Endothelial cell of umbilical vein (primary cell): Measurements from ENCODE around the gene PPP1R3G.

Experiments
- EZH2 ChIP-seq: IDR thresholded peaks from 2 replicates; pipeline ENCODE4 v1.6.1; 2012; ENCODE audit warnings: borderline replicate concordance, low read depth, mild to moderate bottlenecking, moderate library complexity, low read length, inconsistent platforms; ENCODE audit not compliant: severe bottlenecking
- POLR2A ChIP-seq: IDR thresholded peaks from 2 replicates; pipeline ENCODE4 v1.6.1; 2012; ENCODE audit warnings: low read depth, mild to moderate bottlenecking, control low read depth, low read length
- TF ChIP-seq, protein P1 (sequence below), 2 donors: IDR thresholded peaks; 1 replicate in 1 of 2; 2 replicates in 1 of 2; pipeline ENCODE4 v1.5.1; 2011; ENCODE audit warnings: low read length in 2 of 2, mild to moderate bottlenecking in 2 of 2, moderate library complexity in 2 of 2, control low read depth in 1 of 2, inconsistent platforms in 1 of 2, low read depth in 1 of 2; ENCODE audit not compliant: insufficient read depth in 1 of 2; ENCODE audit errors: extremely low read depth in 1 of 2

- TF ChIP-seq, protein P1, sequence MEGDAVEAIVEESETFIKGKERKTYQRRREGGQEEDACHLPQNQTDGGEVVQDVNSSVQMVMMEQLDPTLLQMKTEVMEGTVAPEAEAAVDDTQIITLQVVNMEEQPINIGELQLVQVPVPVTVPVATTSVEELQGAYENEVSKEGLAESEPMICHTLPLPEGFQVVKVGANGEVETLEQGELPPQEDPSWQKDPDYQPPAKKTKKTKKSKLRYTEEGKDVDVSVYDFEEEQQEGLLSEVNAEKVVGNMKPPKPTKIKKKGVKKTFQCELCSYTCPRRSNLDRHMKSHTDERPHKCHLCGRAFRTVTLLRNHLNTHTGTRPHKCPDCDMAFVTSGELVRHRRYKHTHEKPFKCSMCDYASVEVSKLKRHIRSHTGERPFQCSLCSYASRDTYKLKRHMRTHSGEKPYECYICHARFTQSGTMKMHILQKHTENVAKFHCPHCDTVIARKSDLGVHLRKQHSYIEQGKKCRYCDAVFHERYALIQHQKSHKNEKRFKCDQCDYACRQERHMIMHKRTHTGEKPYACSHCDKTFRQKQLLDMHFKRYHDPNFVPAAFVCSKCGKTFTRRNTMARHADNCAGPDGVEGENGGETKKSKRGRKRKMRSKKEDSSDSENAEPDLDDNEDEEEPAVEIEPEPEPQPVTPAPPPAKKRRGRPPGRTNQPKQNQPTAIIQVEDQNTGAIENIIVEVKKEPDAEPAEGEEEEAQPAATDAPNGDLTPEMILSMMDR (IDR thresholded peaks at IDR 0.05; ENCODE audit: extremely low read depth in 1 of 2, insufficient read depth in 1 of 2, low read depth in 1 of 2, low read length in 2 of 2) = no peak
- TF ChIP-seq POLR2A = no peak
- TF ChIP-seq EZH2 = no peak
Observed at GRCh38 chr6:5044866-5045265, 40.3 kb upstream of the PPP1R3G start.
